SK-MEL-5 (cell line): Measurements from ENCODE around the gene BCL2L2. TPM values are rescaled to one million over a fixed set of nuclear protein-coding genes. Genes with fewer than 3 reads are reported as not detected.
A peak's percentile ranks its signal among the peaks of the same experiment; 100 is the strongest.
"Not testable (repeated sequence)": the region's sequence is repeated elsewhere in the genome, so short reads cannot be mapped to it uniquely, and the experiment has no call there.

Experiments used
- DNase-seq: peaks from one replicate; pipeline ENCODE4 v3.0.0-alpha.2; 2016; ENCODE audit warnings: low read depth, low spot score
- in situ Hi-C: cut with HindIII; loops from 2 replicates; pipeline ENCODE4 v1.10.0; 2016; ENCODE audit warnings: low sequenced_read_pairs, high pct_unique_total_duplicates, low pct_unique_long_range_greater_than_20kb
- total RNA-seq: library from RNA; depleted of rRNA; stranded (reverse); fragments of >200 nt; shearing (Covaris generic); gene quantifications from 2 replicates; pipeline ENCODE4 v1.2.3, GENCODE V29; 2014

The BCL2L2 gene
- total RNA-seq, 1 experiment from 2014 or later: 19.1 TPM

DNA sequence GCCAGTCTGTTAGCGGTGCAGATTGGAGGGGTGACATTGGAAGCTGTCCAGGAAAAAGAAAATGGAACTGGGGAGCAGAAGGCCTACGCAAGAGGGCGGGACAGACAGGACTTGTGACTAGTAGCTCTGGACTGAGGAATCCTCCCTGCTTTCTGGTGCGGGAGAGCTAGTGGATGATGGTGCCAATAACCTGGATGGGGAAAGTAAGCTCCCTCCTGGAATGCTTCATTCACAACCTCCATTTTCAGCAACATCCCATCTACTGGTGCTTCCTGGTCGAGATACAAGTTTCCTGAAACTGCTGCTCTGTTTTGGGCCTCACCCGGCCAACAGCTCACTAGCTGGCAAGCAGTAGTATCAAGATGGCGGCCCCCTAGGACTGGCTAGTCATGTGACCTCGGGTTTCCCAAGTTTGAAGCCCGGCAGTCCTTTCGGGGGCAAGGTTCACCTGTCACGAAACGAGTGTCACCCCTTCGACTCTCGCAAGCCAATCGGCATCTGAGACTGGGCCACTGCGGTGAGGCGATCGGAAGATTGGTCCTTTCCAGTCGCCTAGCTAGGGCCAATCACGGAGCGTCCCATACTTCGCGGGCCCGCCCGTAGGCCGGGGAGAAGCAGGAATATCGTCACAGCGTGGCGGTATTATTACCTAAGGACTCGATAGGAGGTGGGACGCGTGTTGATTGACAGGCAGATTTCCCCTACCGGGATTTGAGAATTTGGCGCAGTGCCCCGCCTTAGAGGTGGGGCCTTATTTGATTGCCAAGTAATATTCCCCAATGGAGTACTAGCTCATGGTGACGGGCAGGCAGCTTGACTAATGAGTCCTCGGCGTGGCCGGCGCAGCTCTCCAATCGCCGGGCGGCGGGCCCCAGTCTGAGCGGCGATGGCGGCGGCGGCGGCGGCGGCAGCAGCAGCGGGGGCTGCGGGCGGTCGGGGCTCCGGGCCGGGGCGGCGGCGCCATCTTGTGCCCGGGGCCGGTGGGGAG lies 14.2 kb downstream of the BCL2L2 start, which contains the start of gene PABPN1:
PABPN1 (plus strand) TSS at position 874 of the 988 bp plus-strand sequence; CDS start at position 887, 13 bp downstream.
- peak; percentile 99 for DNase-seq

GRCh38 chr14:23321572-23322547 lies 15.2 kb downstream of the BCL2L2 start:
- in situ Hi-C loops: no loop called here
- peak; percentile 37 for DNase-seq

More for the DNA sequence above, 14.2 kb downstream of the BCL2L2 start, which contains the start of gene PABPN1:
- in situ Hi-C loops: no loop called here

- in situ Hi-C loops: no loop called here
- DNase-seq: no peak
Measured at GRCh38 chr14:23322568-23323517, 16.2 kb downstream of the BCL2L2 start.

- DNase-seq: no peak
- in situ Hi-C loops: no loop called here
Measured at GRCh38 chr14:23323838-23324454, 17.3 kb downstream of the BCL2L2 start.

DNA sequence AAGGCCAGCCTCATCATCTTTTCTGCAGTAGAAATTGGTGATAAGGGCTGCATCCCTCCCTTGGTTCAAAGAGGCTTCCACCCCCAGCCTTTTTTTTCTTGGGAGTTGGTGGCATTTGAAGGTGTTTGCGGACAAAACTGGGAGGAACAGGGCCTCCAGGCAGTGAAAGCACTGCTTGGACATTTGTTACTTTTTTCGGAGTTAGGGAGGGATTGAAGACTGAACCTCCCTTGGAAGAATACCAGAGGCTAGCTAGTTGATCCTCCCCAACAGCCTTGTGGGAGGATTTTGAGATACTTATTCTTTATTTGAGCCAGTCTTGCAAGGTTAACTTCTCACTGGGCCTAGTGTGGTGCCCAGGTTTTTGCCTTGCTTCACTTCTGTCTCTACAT lies 17.8 kb downstream of the BCL2L2 start:
- no peak for DNase-seq

DNA sequence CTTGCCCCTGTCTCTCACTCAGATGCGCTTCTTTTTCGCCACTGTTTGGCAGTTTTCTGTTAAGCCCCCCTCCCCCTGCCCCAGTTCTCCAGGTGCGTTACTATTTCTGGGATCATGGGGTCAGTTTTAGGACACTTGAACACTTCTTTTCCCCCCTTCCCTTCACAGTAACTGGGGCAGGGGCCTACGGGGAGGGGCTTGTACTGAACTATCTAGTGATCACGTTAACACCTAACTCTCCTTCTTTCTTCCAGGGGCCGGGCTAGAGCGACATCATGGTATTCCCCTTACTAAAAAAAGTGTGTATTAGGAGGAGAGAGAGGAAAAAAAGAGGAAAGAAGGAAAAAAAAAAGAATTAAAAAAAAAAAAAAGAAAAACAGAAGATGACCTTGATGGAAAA lies 18.4 kb downstream of the BCL2L2 start:
- no peak for DNase-seq
- in situ Hi-C loops: no loop called here

More for the DNA sequence above, 17.8 kb downstream of the BCL2L2 start:
- in situ Hi-C loops: no loop called here

GRCh38 chr14:23325746-23326145 lies 19.1 kb downstream of the BCL2L2 start:
- in situ Hi-C loops, DNase-seq: not testable (repeated sequence)

GRCh38 chr14:23326491-23327332 lies 20.1 kb downstream of the BCL2L2 start:
- in situ Hi-C loops: no loop called here
- DNase-seq: no peak

- DNase-seq: peak; percentile 76
- in situ Hi-C loops: no loop called here
Measured at GRCh38 chr14:23327947-23328744, 21.5 kb downstream of the BCL2L2 start.

- in situ Hi-C loops: no loop called here
- no peak for DNase-seq
Measured at GRCh38 chr14:23335623-23336022, 29.0 kb downstream of the BCL2L2 start.

DNA sequence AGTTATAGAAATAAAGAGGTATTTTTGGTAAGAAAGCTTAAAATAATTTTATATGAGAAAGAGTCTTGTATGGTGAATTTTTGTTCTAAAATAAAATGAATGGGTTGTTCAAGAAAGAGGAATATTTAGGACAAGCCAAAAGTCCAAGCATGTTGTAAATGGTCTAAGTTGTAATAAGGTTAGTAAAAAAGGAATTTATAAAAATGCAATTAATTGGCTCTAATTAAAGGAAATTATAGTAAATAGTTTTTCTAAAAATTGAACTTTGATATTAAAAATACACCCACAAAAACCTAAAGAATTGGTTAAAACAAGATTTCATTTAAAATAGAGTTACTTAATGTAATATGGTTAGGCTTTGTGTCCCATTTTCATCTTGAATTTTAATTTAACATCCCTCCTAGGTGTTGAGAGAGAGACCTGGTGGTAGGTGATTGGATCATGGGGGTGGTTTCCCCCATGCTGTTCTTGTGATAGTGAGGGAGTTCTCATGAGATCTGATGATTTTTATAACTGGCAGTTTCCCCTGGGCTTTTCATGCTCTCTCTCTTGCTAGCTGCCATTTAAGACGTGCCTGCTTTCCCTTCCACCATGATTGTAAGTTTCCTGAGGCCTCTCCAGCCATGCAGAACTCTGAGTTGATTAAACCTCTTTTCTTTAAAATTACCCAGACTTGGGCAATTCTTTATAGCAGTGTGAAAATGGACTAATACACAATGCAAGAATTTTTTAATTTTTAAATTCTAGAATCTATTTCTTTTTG lies 33.1 kb downstream of the BCL2L2 start:
- no peak for DNase-seq
- in situ Hi-C loops: no loop called here

- DNase-seq: no peak
- in situ Hi-C loops: no loop called here
Measured at GRCh38 chr14:23344481-23344880, 37.8 kb downstream of the BCL2L2 start.

DNA sequence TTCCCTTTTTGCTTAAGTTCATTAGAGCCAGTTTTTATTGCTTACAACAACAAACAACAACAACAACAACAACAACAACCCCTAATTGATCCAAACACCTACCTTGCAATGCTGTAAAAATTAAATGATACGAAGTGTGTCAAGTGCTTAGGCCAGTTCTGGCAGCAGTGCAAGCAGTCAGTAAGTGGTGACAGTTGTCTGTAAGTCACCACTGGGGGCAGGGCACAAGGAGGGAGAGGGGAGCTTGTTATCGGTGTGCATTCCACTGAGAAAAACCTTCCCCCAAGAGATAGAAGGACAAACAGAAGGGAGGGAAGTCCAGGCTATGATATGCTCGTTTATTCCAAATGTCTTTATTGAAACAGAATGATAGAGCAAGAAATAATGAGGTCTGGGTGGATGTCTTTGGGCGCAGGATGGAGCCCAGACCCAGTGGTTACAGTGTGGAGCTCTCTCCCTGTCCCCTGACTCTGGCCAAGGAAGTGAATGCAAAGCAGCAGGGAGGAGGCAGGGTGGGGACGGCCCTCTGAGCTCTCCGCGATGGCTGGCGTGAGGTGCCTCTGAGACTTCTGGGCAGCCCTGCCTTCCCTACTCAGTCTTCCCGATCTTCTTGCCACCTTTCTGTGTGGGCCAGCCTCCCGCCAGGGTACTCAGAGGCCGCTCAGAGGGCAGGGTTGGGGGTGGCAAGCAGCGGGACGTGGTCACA lies 39.5 kb downstream of the BCL2L2 start:
- DNase-seq: no peak
- in situ Hi-C loops: no loop called here
